HG03095 (cell line): ENCODE measurements around the gene NOL4L.

ENCODE experiments used
- ATAC-seq: cut with Tn5 transposase; IDR thresholded peaks from one replicate; pipeline ENCODE4 v1.9.1; 2021; ENCODE audit warnings: moderate library complexity; ENCODE audit not compliant: unreplicated experiment

NOL4L gene

DNA sequence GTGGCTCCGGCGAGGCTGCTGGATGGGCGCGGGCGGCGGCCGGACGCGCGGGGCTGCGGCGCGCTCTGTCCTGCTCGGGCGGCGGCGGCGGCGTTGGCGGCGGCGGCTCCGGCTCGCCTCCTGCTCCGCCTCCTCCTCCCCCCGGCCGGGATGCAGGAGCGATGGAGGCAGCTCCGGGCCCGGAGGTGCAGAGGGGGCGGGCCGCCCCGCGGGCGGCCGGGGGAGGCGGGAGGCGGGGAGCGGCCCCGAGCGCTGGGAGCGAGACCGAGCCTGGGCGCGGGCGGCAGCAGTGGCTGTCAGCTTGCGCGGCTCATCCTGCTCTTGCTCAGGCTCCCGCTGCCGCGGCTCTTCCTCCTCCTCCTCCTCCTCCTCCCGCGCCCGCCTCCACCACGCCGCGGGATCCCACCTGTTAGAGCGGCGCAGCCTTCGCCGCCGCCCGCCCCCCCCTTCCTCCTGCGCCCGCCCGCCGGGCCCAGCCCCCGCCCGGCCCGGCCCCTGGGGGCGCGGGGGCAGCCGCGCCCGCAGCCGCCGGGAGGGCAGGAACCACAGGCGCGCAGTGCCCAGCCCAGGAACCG lies at the start of gene NOL4L:
TSS of gene NOL4L (minus strand) at position 323 of the 575 bp plus-strand sequence. CDS start 443 bp downstream, outside the sequence.
- ATAC-seq: no peak

GRCh38 chr20:32634041-32634805 lies 49.1 kb upstream of the NOL4L start:
- no peak for ATAC-seq

DNA sequence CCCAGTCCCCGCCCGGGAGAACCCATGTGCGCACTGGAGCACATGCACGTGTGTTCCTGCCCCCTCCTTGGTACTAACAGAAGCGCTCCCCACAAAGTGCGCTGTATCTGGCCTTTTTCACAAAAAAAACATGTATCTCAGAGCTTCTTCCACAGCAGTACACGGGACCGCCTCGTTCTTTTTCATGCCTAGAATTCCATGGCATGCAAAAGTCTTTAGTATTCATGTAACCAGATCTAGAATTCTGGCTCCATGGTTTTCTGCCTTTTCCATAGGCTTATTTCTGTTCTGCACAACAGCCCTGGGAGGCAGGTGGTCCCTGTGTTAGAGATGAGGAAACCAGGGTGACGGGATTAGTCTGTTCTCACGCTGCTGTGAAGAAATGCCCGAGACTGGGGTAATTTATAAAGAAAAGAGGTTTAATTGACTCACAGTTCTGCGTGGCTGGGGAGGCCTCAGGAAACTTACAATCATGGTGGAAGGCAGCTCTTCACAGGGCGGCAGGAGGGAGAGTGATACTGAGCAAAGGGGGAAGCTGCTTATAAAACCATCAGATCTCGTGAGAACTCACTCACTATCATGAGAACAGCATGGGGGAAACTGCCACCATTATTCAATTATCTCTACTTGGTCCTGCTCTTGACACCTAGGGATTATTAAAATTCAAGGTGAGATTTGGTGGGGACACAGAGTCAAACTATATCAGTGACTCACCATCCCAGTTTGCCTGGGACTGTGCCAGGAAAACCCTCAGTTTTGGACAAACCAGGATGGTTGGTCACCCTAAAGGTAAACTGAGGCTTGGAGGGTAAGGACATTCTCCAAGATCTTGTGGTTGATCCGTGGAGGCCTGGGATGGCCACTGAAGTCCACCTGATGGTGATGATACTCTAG lies 47.6 kb upstream of the NOL4L start:
- ATAC-seq: no peak

- no peak for ATAC-seq
Observed at GRCh38 chr20:32631933-32632460, 46.9 kb upstream of the NOL4L start.

DNA sequence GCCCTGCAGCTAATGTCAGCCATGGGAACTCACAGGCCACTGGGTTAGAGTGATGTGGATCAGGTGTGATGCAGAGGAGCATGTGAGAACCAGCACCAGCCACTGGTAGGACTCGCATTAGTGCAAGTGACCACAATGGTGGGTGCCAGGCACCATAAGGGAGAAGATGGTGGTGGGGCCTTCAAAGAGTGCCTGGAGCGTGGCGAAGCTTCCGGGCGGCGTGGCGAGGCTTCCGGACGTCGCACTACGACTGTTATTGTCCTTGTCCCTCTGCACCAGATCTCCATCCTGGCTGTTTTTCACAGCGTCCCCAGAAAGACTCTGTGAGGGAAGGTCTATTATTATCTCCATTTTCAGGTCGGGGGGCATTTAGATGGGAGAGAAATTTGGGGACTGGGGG lies 44.7 kb upstream of the NOL4L start:
- no peak for ATAC-seq

DNA sequence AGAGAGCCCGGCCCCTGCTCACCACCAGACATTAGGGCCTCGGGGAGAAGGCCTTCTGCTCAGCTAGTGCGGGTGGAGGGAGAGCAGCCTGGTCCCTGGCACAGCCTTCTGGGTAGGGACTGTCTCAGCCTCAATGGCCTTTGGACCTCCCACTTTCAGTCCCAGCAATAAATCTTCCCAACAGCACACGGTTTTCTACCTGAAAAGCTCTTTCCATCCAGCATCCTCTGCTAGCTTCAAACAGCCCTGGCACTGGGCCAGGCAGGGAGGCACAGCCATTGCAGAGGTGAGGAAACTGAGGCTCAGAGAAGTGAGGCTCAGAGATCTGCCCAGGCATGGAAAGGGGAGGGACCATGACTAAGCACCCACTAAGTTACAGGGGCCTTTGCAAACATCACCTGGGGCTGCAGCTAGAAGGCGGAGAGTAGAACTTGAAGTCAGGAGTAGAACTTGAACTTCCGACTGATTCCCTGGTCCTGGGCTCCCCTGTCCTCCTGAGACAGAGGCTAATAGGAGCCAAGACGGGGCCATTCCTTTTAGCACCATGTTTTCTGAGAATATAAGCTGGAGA lies 43.9 kb upstream of the NOL4L start:
- no peak for ATAC-seq

GRCh38 chr20:32626859-32627636 lies 41.9 kb upstream of the NOL4L start:
- no peak for ATAC-seq

- ATAC-seq: no peak
Observed at GRCh38 chr20:32626407-32626806, 41.3 kb upstream of the NOL4L start.

DNA sequence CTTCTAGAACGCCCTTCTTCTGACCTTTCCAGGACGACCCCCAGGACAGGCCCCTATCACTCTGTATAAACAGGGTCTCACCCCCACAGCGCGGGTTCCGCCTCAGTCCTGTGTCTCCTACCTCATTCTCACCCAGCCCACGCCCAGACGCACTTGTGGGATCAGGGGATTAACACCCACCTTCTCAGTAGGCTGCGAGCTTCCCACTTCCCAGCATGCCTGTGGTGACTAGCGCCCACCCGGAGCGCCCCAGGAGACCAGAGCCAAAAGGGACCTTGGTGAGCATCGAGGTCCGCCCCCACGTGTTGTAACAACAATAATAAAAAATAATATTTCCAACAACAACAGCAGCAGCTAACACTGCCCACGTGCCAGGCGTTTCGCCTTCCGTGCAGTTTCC lies 40.9 kb upstream of the NOL4L start:
- ATAC-seq: no peak

GRCh38 chr20:32624687-32625345 lies 39.7 kb upstream of the NOL4L start:
- ATAC-seq: no peak

DNA sequence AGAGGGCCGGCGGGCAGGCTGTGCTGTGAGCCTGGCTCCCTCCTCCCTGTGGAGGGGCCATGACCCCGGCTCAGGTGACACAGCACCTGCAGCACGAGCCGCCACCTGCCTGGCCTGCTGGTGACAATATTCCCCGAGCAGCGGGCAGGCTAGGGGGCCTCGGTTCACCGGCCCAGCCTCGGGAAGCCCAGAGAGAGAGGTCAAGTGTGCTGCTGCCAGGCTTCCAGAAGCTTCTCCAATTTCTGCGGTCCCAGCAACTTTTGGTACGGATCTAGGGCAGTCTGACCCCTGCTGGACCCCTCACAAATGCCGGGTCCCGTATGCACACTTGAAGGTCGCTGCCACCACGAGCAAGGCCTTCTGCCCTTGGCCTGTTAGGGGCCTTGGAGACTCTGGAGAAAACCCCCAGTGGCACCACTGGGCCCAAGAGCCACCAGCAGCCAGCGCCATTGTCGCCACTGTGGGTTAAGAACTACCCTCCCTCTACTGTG lies 38.6 kb upstream of the NOL4L start:
- no peak for ATAC-seq

- no peak for ATAC-seq
Observed at GRCh38 chr20:32622585-32623468, 37.7 kb upstream of the NOL4L start.

DNA sequence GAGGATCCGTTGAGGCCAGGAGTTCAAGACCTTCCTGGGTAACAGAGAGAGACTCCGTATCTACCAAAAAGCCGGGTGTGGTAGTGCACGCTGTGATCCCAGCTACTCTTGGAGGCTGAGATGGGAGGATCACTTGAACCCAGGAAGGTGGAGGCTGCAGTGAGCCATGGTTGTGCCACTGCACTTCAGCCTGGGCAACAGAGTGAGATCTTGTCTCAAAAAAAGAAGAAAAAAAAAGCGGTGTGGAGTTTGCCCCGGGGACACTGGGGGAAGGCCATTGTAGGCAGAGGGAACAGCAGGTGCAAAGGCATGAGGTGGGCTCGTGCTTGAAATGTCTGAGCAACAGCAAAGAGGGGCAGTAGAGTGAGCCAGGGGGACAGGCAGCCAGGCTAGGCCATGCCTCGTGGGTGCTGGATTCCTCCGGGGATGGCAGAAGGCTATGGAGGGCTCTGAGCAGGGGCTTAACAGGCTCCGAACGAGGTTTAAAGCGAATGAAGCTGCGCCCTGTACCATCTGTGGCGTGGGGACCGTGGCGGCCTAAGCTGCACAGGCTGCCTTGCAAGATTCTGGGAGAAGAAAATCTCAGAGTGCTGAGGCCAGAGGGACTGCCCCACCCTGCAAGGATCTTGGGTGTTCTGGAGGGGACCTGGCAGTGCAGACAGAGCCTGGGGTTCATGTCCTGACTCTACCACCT lies 36.9 kb upstream of the NOL4L start:
- no peak for ATAC-seq

GRCh38 chr20:32621071-32621890 lies 36.1 kb upstream of the NOL4L start:
- ATAC-seq: no peak

GRCh38 chr20:32619586-32619985 lies 34.5 kb upstream of the NOL4L start:
- ATAC-seq: no peak

DNA sequence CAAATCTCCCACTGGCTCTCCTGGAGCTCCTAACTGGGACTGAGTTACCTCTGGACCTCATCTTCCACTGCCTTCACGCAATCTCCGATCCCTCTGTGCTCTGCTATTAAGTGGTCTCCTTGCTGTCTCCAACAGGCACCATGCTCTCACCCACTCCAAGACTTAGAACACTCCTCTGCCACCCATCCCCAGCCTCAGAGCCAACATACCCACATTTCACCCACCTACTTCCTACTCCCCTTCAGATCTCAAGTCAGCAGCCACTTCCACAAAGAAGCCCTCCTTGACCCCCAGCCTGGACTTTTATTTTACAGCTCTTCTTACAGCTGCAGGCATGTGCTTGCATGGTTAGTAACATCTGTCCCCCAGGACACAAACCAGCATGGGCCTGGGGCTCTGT lies 29.6 kb upstream of the NOL4L start:
- no peak for ATAC-seq

- ATAC-seq: no peak
Observed at GRCh38 chr20:32614303-32614702, 29.2 kb upstream of the NOL4L start.
